Measurements from ENCODE around the gene DCXR. TPM values are rescaled to one million over a fixed set of nuclear protein-coding genes. Genes with fewer than 3 reads are reported as not detected.

Gene DCXR
- total and polyA plus RNA-seq, 9 donors, result 16.7 to 217 (median 131) TPM

DNA sequence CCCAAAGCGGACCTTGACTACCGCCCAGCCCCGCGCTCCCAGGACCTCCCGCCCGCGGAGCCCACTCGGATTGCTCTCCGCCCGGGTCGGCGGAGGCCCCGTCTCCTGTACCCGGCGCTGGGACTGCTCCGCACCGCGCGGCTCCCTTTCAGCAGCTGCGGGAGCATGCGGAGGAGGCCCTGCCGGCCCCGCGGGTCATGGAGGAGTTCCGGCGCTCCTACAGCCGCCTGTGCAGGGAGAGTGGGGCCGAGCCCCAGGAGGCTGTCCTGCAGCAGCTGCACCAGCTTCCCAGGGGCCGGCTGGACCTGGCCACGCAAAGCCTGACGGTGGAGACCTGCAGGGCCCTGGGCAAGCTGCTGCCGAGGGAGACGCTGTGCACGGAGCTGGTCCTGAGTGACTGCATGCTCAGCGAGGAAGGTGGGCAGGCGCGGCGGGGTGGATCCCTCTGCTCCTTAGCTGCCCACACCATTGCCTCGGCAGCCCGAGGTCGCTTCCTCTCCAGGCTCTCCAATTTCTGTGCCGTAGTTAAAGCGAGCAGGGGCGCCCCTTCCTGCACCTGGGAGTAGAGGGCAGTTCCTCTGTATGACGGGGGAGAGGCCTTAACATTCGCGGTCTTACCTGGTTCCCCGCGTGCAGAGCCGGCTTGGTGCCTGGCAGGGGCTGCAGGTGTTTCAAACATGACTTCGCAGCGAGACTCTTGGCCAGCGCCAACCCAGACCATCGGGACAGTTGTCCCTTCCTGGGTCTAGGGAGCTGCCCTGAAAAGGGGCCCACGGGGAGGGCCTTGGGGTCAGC lies 13.9 kb downstream of the DCXR start:
- 5 to 9% (median 7%) methylated on average over 33 to 55 of the region's 55 CpGs for WGBS, 3 donors
- H3K4me1 ChIP-seq (ENCODE audit: insufficient read depth), result peaks cover 8% of the 10 kb centered on the region
- no peaks in the 10 kb centered on the region for H3K36me3 ChIP-seq
- no peaks in the 10 kb centered on the region for H3K27me3 ChIP-seq
- no peaks in the 10 kb centered on the region for H3K9me3 ChIP-seq
- no peak for DNase-seq
- H3K4me3 ChIP-seq, result peak overlapping the region; percentile 89
- TF ChIP-seq POLR2A (IDR thresholded peaks at IDR 0.05), result no peak
- TF ChIP-seq, protein P1, sequence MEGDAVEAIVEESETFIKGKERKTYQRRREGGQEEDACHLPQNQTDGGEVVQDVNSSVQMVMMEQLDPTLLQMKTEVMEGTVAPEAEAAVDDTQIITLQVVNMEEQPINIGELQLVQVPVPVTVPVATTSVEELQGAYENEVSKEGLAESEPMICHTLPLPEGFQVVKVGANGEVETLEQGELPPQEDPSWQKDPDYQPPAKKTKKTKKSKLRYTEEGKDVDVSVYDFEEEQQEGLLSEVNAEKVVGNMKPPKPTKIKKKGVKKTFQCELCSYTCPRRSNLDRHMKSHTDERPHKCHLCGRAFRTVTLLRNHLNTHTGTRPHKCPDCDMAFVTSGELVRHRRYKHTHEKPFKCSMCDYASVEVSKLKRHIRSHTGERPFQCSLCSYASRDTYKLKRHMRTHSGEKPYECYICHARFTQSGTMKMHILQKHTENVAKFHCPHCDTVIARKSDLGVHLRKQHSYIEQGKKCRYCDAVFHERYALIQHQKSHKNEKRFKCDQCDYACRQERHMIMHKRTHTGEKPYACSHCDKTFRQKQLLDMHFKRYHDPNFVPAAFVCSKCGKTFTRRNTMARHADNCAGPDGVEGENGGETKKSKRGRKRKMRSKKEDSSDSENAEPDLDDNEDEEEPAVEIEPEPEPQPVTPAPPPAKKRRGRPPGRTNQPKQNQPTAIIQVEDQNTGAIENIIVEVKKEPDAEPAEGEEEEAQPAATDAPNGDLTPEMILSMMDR (IDR thresholded peaks at IDR 0.05), result no peak
- no peak for TF ChIP-seq EP300 (IDR thresholded peaks at IDR 0.05)
- intact Hi-C loops (cut with DNase I), result loop anchor here in 1 of 4 donors (10.0 kb wide), 1 partner anchor 301 kb away; no protein-coding TSS in a partner anchor
- H3K27ac ChIP-seq, result no peak overlapping the region

DNA sequence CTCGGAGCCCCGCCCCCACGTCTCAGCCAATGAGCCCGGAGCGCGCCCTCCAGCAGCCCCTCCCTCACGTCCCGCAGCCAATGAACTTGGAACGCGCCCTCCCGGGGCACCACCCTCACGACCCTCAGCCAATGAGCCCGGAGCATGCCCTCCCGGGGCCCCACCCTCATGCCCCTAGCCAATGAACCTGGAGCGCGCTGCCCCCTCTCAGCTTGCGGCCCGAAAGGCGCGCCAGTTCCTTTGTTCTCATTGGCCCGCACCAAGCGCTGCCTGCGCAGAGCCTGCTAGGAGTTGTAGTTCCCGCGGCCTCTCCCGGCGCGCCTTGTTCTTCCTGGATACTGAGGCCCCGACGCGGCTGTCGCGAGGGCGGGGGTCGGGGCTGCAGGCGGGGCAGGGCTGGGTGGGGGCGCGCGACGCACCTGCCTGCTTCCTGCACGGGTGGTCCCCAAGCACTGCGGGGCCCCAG lies 14.5 kb downstream of the DCXR start, which contains the start of gene LRRC45:
TSS of gene LRRC45 (plus strand) at position 325 of the 466 bp plus-strand sequence. CDS start 339 bp downstream, outside the sequence.
- H3K27ac ChIP-seq, result peak within 1 kb of the TSS; percentile 20 to 44
- H3K4me1 ChIP-seq (ENCODE audit: insufficient read depth), result peaks cover 8% of the 10 kb centered on the region
- H3K27me3 ChIP-seq, result no peaks in the 10 kb centered on the region
- H3K9me3 ChIP-seq, result no peaks in the 10 kb centered on the region
- intact Hi-C loops (cut with DNase I), result loop anchor here in 1 of 4 donors (10.0 kb wide), 1 partner anchor 302 kb away; no protein-coding TSS in a partner anchor
- 0 to 1% (median 1%) methylated on average over 24 to 42 of the region's 42 CpGs for WGBS, 3 donors
- no peaks in the 10 kb centered on the region for H3K36me3 ChIP-seq
- DNase-seq, result peak; percentile 99 to 100 (median 100)
- TF ChIP-seq EP300 (IDR thresholded peaks at IDR 0.05) (no peak), POLR2A (IDR thresholded peaks at IDR 0.05) (no peak)
- TF ChIP-seq, protein P1 (IDR thresholded peaks at IDR 0.05), result no peak
- H3K4me3 ChIP-seq, result peak within 1 kb of the TSS; percentile 95

DNA sequence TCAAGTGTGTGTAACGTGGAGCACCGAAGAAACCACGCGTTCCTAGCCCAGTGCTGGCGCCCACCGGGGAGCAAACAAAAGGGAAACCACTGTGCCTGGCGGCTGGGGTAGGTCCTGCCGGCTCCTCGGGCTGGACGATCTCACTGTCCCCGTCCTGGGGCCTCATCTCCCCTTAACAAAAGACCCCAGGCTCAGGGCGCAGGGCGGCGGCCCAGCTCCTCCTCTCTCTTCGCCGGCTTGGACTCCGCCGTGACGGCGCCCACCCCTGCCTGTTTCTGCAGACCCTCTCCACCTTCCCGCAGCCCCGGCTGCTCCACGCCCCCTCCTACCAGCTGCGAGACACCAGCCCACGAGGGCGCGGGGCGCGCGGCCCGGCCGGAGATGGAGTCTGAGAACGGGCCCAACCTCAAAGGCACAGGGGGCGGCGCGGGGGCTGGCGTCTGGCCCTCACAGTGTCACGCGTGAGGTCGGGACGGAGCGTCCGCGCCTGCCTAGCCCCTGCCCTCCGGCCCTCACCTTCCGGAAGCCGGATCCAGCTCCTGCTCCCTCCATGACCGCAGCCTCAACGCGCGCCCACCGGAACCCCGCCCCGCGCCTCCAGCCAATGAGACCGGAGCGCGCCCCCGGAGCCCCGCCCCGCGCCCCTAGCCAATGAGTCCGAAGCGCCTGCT lies 15.1 kb downstream of the DCXR start, which contains the start of gene CENPX:
TSS of gene CENPX (minus strand) at position 569 of the 671 bp plus-strand sequence. CDS start at position 552, 17 bp downstream.
- H3K27me3 ChIP-seq, result no peaks in the 10 kb centered on the region
- H3K4me3 ChIP-seq, result peak within 1 kb of the TSS; percentile 95
- H3K36me3 ChIP-seq, result no peaks in the 10 kb centered on the region
- no peaks in the 10 kb centered on the region for H3K9me3 ChIP-seq
- TF ChIP-seq EP300 (IDR thresholded peaks at IDR 0.05), result no peak
- TF ChIP-seq POLR2A (IDR thresholded peaks at IDR 0.05), result peak; percentile 44
- H3K4me1 ChIP-seq (ENCODE audit: insufficient read depth), result peaks cover 8% of the 10 kb centered on the region
- WGBS, 3 donors, result 0% methylated on average over 41 to 64 of the region's 64 CpGs
- peak within 1 kb of the TSS; percentile 20 to 44 for H3K27ac ChIP-seq
- DNase-seq, result no peak
- intact Hi-C loops (cut with DNase I), result loop anchor here in 1 of 4 donors (10.0 kb wide), 1 partner anchor 302 kb away; no protein-coding TSS in a partner anchor

DNA sequence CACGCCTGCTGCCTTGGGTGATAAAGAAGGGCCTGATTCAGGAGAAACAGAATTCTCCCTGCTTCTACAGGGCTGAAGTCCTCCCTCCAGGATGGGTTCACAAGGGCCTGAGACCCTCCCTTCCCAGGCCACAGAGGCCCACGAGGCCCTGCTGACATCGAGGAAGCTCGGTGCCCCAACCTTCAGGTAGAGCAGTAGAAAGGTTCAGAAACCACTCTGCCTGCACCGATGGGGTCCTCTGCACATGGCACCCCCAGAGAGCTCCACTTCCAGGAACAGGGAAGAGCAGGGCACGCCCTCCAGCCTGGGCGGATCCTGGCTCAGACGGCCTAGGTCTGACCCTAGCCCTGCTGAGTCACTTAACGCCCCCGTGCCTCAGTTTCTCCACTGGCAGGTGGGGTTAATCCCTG lies 15.6 kb downstream of the DCXR start:
- TF ChIP-seq POLR2A (IDR thresholded peaks at IDR 0.05), result no peak
- no peak for TF ChIP-seq EP300 (IDR thresholded peaks at IDR 0.05)
- TF ChIP-seq, protein P1 (IDR thresholded peaks at IDR 0.05), result no peak
- Histone ChIP-seq H3K27me3 (no peaks in the 10 kb centered on the region), H3K4me1 (ENCODE audit: insufficient read depth) (peaks cover 8% of the 10 kb centered on the region), H3K27ac (peak overlapping the region in 1 of 2 donors; percentile 20), H3K4me3 (peak overlapping the region; percentile 95), H3K9me3 (no peaks in the 10 kb centered on the region), H3K36me3 (no peaks in the 10 kb centered on the region)
- DNase-seq, result no peak
- intact Hi-C loops (cut with DNase I), result loop anchor here in 2 of 4 donors (2.0 to 10.0 kb wide), 2 partner anchors 63 to 303 kb away; no protein-coding TSS in a partner anchor
- 3 to 9% (median 6%) methylated on average over 9 to 10 of the region's 10 CpGs for WGBS, 3 donors
